ENCODE results near the gene TOM1. TPM values are rescaled to one million over a fixed set of nuclear protein-coding genes. Genes with fewer than 3 reads are reported as not detected.

Gene TOM1
- total RNA-seq, 1 donor from 2014 or later: 21.2 TPM

- no peak overlapping the region for H3K27ac Mint-ChIP-seq
- no peaks in the 10 kb centered on the region for H3K9me3 Mint-ChIP-seq
- H3K36me3 Mint-ChIP-seq (ENCODE audit: low read depth): peaks cover 3% of the 10 kb centered on the region
- no peak overlapping the region for H3K4me3 Mint-ChIP-seq (ENCODE audit: low read depth)
- intact Hi-C loops (cut with micrococcal nuclease): no loop called here
- no peaks in the 10 kb centered on the region for H3K27me3 Mint-ChIP-seq (ENCODE audit: low read depth)
- H3K4me1 Mint-ChIP-seq (ENCODE audit: low read depth): peaks cover 79% of the 10 kb centered on the region
- DNase-seq (ENCODE audit: low spot score): no peak
These were observed 11.9 kb downstream of the TOM1 start for GRCh38 chr22:35311551-35311999.

- no peak overlapping the region for H3K4me3 Mint-ChIP-seq (ENCODE audit: low read depth)
- H3K36me3 Mint-ChIP-seq (ENCODE audit: low read depth): peaks cover 3% of the 10 kb centered on the region
- intact Hi-C loops (cut with micrococcal nuclease): loop anchor here (1.0 kb wide), 1 partner anchor 12 kb away; no protein-coding TSS in a partner anchor
These were observed 12.7 kb downstream of the TOM1 start for GRCh38 chr22:35312198-35313059.

GRCh38 chr22:35313311-35314121 is 13.8 kb downstream of the TOM1 start:
- H3K27ac Mint-ChIP-seq: peak overlapping the region; percentile 74
- peaks cover 8% of the 10 kb centered on the region for H3K36me3 Mint-ChIP-seq (ENCODE audit: low read depth)
- no peaks in the 10 kb centered on the region for H3K9me3 Mint-ChIP-seq
- peaks cover 62% of the 10 kb centered on the region for H3K4me1 Mint-ChIP-seq (ENCODE audit: low read depth)
- intact Hi-C loops (cut with micrococcal nuclease): loop anchor here (1.0 kb wide), 1 partner anchor 13 kb away; no protein-coding TSS in a partner anchor
- no peak for DNase-seq (ENCODE audit: low spot score)
- H3K4me3 Mint-ChIP-seq (ENCODE audit: low read depth): no peak overlapping the region
- no peaks in the 10 kb centered on the region for H3K27me3 Mint-ChIP-seq (ENCODE audit: low read depth)

More at GRCh38 chr22:35312198-35313059, 12.7 kb downstream of the TOM1 start:
- H3K4me1 Mint-ChIP-seq (ENCODE audit: low read depth): peaks cover 71% of the 10 kb centered on the region
- no peaks in the 10 kb centered on the region for H3K27me3 Mint-ChIP-seq (ENCODE audit: low read depth)
- H3K27ac Mint-ChIP-seq: peak overlapping the region; percentile 88
- no peaks in the 10 kb centered on the region for H3K9me3 Mint-ChIP-seq
- no peak for DNase-seq (ENCODE audit: low spot score)

GRCh38 chr22:35314161-35314942 is 14.7 kb downstream of the TOM1 start:
- no peak overlapping the region for H3K4me3 Mint-ChIP-seq (ENCODE audit: low read depth)
- peaks cover 54% of the 10 kb centered on the region for H3K4me1 Mint-ChIP-seq (ENCODE audit: low read depth)

GRCh38 chr22:35315141-35315854 is 15.6 kb downstream of the TOM1 start:
- intact Hi-C loops (cut with micrococcal nuclease): no loop called here
- DNase-seq (ENCODE audit: low spot score): no peak
- peaks cover 47% of the 10 kb centered on the region for H3K4me1 Mint-ChIP-seq (ENCODE audit: low read depth)

More at GRCh38 chr22:35314161-35314942, 14.7 kb downstream of the TOM1 start:
- intact Hi-C loops (cut with micrococcal nuclease): no loop called here
- H3K36me3 Mint-ChIP-seq (ENCODE audit: low read depth): peaks cover 8% of the 10 kb centered on the region
- no peaks in the 10 kb centered on the region for H3K9me3 Mint-ChIP-seq
- DNase-seq (ENCODE audit: low spot score): no peak
- H3K27ac Mint-ChIP-seq: peak overlapping the region; percentile 50
- H3K27me3 Mint-ChIP-seq (ENCODE audit: low read depth): no peaks in the 10 kb centered on the region

GRCh38 chr22:35315855-35316745 is 16.4 kb downstream of the TOM1 start:
- Mint-ChIP-seq H3K27ac (no peak overlapping the region), H3K4me1 (ENCODE audit: low read depth) (peaks cover 38% of the 10 kb centered on the region), H3K36me3 (ENCODE audit: low read depth) (peaks cover 8% of the 10 kb centered on the region), H3K27me3 (ENCODE audit: low read depth) (no peaks in the 10 kb centered on the region), H3K4me3 (ENCODE audit: low read depth) (no peak overlapping the region), H3K9me3 (no peaks in the 10 kb centered on the region)
- intact Hi-C loops (cut with micrococcal nuclease): no loop called here
- no peak for DNase-seq (ENCODE audit: low spot score)

More at GRCh38 chr22:35315141-35315854, 15.6 kb downstream of the TOM1 start:
- no peak overlapping the region for H3K4me3 Mint-ChIP-seq (ENCODE audit: low read depth)
- H3K27ac Mint-ChIP-seq: peak overlapping the region; percentile 50
- H3K36me3 Mint-ChIP-seq (ENCODE audit: low read depth): peaks cover 8% of the 10 kb centered on the region
- no peaks in the 10 kb centered on the region for H3K9me3 Mint-ChIP-seq
- no peaks in the 10 kb centered on the region for H3K27me3 Mint-ChIP-seq (ENCODE audit: low read depth)

GRCh38 chr22:35316751-35317150 is 17.1 kb downstream of the TOM1 start:
- no peak for DNase-seq (ENCODE audit: low spot score)
- peaks cover 32% of the 10 kb centered on the region for H3K4me1 Mint-ChIP-seq (ENCODE audit: low read depth)
- peaks cover 8% of the 10 kb centered on the region for H3K36me3 Mint-ChIP-seq (ENCODE audit: low read depth)
- intact Hi-C loops (cut with micrococcal nuclease): no loop called here
- no peak overlapping the region for H3K4me3 Mint-ChIP-seq (ENCODE audit: low read depth)
- H3K27me3 Mint-ChIP-seq (ENCODE audit: low read depth): no peaks in the 10 kb centered on the region
- H3K27ac Mint-ChIP-seq: no peak overlapping the region
- H3K9me3 Mint-ChIP-seq: no peaks in the 10 kb centered on the region

GRCh38 chr22:35317680-35318290 is 18.1 kb downstream of the TOM1 start:
- intact Hi-C loops (cut with micrococcal nuclease): no loop called here
- H3K27me3 Mint-ChIP-seq (ENCODE audit: low read depth): no peaks in the 10 kb centered on the region
- no peak overlapping the region for H3K27ac Mint-ChIP-seq
- no peak for DNase-seq (ENCODE audit: low spot score)
- H3K4me3 Mint-ChIP-seq (ENCODE audit: low read depth): no peak overlapping the region
- peaks cover 24% of the 10 kb centered on the region for H3K4me1 Mint-ChIP-seq (ENCODE audit: low read depth)
- no peaks in the 10 kb centered on the region for H3K9me3 Mint-ChIP-seq
- peaks cover 8% of the 10 kb centered on the region for H3K36me3 Mint-ChIP-seq (ENCODE audit: low read depth)

GRCh38 chr22:35318346-35319215 is 18.9 kb downstream of the TOM1 start:
- intact Hi-C loops (cut with micrococcal nuclease): no loop called here
- H3K36me3 Mint-ChIP-seq (ENCODE audit: low read depth): peaks cover 5% of the 10 kb centered on the region
- H3K9me3 Mint-ChIP-seq: no peaks in the 10 kb centered on the region
- no peak overlapping the region for H3K4me3 Mint-ChIP-seq (ENCODE audit: low read depth)
- H3K27ac Mint-ChIP-seq: no peak overlapping the region
- H3K27me3 Mint-ChIP-seq (ENCODE audit: low read depth): no peaks in the 10 kb centered on the region
- H3K4me1 Mint-ChIP-seq (ENCODE audit: low read depth): peaks cover 19% of the 10 kb centered on the region
- no peak for DNase-seq (ENCODE audit: low spot score)

- H3K27me3 Mint-ChIP-seq (ENCODE audit: low read depth): no peaks in the 10 kb centered on the region
- no peak overlapping the region for H3K27ac Mint-ChIP-seq
- DNase-seq (ENCODE audit: low spot score): no peak
- no peak overlapping the region for H3K4me3 Mint-ChIP-seq (ENCODE audit: low read depth)
- intact Hi-C loops (cut with micrococcal nuclease): no loop called here
- peaks cover 13% of the 10 kb centered on the region for H3K36me3 Mint-ChIP-seq (ENCODE audit: low read depth)
- H3K4me1 Mint-ChIP-seq (ENCODE audit: low read depth): peaks cover 11% of the 10 kb centered on the region
- no peaks in the 10 kb centered on the region for H3K9me3 Mint-ChIP-seq
These were observed 19.7 kb downstream of the TOM1 start for GRCh38 chr22:35319244-35319985.

Data from activated T-helper 2 cell treated with anti-CD3 and anti-CD28 coated beads, Interferon-gamma antibody, Interleukin-2, Interleukin-4, amounts not matched to agents 10 μg/mL and 5 μg/mL and 100 μg/mL, durations not matched to agents 14 hours and 24 hours and 36 hours (primary cell).